Measurements from ENCODE around the gene STRBP.

Gene STRBP

DNA sequence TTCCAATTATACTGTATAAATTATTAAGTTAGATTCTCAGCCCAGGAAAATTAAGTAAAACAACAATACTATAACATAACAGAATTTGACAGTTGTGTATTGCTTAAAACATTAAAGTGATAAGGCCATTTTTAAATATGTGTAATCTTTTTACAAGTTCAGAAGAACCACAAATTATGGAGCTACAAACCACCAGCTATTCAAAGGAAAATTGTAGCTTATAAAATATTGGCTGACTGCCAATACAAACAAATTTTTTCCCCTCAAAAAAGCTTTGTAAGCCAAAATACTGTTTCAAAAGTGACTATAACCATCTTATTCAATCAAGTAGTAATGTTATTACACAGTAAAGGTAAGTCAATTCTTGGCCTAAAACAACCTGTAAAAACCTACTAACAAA, 21.9 kb downstream of the STRBP start:
- H3K27me3 ChIP-seq, result no peaks in the 10 kb centered on the region
- no peaks in the 10 kb centered on the region for H3K4me1 ChIP-seq
- no peak for DNase-seq
- no peaks in the 10 kb centered on the region for H3K9me3 ChIP-seq
- no peak overlapping the region for H3K27ac ChIP-seq
- intact Hi-C loops (cut with DNase I; ENCODE audit: low total_unique reads), result no loop called here
- TF ChIP-seq, protein P1, sequence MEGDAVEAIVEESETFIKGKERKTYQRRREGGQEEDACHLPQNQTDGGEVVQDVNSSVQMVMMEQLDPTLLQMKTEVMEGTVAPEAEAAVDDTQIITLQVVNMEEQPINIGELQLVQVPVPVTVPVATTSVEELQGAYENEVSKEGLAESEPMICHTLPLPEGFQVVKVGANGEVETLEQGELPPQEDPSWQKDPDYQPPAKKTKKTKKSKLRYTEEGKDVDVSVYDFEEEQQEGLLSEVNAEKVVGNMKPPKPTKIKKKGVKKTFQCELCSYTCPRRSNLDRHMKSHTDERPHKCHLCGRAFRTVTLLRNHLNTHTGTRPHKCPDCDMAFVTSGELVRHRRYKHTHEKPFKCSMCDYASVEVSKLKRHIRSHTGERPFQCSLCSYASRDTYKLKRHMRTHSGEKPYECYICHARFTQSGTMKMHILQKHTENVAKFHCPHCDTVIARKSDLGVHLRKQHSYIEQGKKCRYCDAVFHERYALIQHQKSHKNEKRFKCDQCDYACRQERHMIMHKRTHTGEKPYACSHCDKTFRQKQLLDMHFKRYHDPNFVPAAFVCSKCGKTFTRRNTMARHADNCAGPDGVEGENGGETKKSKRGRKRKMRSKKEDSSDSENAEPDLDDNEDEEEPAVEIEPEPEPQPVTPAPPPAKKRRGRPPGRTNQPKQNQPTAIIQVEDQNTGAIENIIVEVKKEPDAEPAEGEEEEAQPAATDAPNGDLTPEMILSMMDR (IDR thresholded peaks at IDR 0.05), result no peak
- no peaks in the 10 kb centered on the region for H3K36me3 ChIP-seq
- no peak overlapping the region for H3K4me3 ChIP-seq

DNA sequence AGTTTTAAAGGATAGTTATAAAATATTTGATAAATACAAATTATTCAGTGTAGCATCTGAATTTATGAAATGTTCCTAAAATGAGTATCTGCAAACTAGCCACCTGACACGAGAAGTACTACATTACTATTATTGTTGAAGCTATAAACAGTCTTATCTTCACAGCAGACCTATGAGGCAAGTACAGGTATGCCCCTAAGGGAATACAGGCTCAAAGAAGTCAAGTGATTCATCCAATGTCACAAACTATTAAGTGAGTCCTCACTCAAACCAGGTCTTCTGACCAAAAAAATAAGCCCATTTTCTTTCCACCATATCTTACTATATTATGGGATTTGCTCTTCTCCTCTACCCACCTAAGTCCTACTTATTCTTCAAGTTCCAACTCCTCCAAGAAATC, 28.7 kb downstream of the STRBP start:
- Histone ChIP-seq H3K4me3 (no peak overlapping the region), H3K36me3 (no peaks in the 10 kb centered on the region), H3K9me3 (no peaks in the 10 kb centered on the region), H3K4me1 (no peaks in the 10 kb centered on the region), H3K27ac (no peak overlapping the region), H3K27me3 (no peaks in the 10 kb centered on the region)
- TF ChIP-seq, protein P1 (IDR thresholded peaks at IDR 0.05), result no peak
- DNase-seq, result no peak
- intact Hi-C loops (cut with DNase I; ENCODE audit: low total_unique reads), result no loop called here

DNA sequence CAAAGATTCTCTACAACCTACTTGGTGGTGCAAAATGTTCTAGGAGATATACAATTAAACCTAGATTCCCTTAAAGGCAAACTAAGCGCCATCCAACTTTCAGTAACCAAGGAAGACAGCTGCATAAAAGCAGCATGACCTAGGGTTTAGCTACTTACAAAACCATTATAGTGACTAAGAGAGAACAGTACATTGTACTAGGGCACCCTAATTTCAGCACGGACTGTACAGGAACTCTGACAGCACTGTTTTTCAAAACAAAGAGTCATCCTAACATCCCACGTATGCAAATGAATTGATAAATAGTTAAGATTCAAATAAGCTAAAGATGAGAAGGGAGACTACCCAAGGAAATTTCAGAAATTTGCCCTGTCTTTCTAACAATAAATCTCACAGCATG, 30.0 kb downstream of the STRBP start:
- Histone ChIP-seq H3K27me3 (no peaks in the 10 kb centered on the region), H3K4me1 (no peaks in the 10 kb centered on the region), H3K9me3 (no peaks in the 10 kb centered on the region), H3K27ac (no peak overlapping the region), H3K4me3 (no peak overlapping the region), H3K36me3 (no peaks in the 10 kb centered on the region)
- DNase-seq, result no peak
- intact Hi-C loops (cut with DNase I; ENCODE audit: low total_unique reads), result no loop called here
- TF ChIP-seq, protein P1 (IDR thresholded peaks at IDR 0.05), result no peak

DNA sequence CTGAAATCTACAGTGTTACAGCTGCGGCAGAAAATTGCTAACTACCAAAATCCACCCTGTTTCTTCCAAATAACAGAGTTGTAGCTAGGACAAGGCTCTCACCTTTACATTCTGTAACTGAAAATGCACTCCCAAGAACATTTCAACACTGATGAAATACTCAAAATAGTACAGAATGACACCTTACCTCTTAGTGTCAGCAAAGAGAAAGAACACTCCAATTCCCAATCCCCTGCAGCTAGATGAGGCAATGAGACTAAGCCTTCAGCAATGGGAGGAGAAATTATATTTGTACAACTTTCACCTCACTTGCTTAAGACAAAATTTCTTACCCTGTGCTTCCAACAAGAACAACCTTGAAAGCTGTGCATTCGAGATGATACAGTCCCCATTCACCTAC, 31.2 kb downstream of the STRBP start:
- no peak for DNase-seq
- Histone ChIP-seq H3K36me3 (no peaks in the 10 kb centered on the region), H3K27me3 (no peaks in the 10 kb centered on the region), H3K9me3 (no peaks in the 10 kb centered on the region), H3K4me3 (no peak overlapping the region), H3K4me1 (no peaks in the 10 kb centered on the region), H3K27ac (no peak overlapping the region)
- intact Hi-C loops (cut with DNase I; ENCODE audit: low total_unique reads), result no loop called here
- TF ChIP-seq, protein P1 (IDR thresholded peaks at IDR 0.05), result no peak

DNA sequence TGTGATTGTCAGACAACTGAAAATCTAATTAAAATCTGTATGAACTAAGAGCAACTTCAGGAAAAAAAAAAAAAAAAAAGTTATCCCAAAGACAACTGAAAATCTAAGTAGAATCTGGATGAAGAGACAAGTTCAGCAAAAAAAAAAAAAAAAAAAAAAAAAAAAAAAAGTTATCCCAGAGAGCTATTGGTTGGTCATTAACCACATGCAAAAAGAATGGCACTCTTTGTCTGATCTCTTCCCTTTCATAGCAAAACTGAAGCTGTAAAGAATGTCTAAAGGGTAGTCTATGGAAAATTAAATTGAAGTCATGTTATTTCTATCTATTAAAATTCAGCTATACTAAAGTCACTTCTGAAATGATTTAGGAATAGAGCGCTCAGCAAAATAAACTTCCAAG, 32.9 kb downstream of the STRBP start:
- Histone ChIP-seq H3K4me1 (no peaks in the 10 kb centered on the region), H3K4me3 (no peak overlapping the region), H3K9me3 (no peaks in the 10 kb centered on the region), H3K27me3 (no peaks in the 10 kb centered on the region), H3K36me3 (no peaks in the 10 kb centered on the region), H3K27ac (no peak overlapping the region)
- TF ChIP-seq, protein P1 (IDR thresholded peaks at IDR 0.05), result no peak
- intact Hi-C loops (cut with DNase I; ENCODE audit: low total_unique reads), result no loop called here
- no peak for DNase-seq

DNA sequence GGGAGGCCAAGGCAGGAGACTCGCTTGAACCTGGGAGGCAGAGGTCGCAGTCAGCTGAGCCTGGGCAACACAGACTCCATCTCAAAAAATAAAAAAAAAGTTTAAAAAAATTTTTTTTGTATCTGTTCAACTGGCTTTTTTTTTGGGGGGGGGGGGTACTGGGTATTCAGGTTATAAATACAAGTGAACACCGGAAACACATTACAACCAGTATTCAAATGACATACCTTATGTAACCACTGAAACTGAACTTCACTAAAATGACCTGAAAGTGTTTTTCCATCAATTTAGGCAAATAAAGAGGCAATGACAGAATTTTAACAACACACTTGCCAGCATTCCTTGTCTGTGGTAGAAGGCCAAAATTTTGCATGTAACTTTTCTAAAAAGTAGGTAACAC, 33.5 kb downstream of the STRBP start:
- TF ChIP-seq, protein P1 (IDR thresholded peaks at IDR 0.05), result no peak
- DNase-seq, result no peak
- intact Hi-C loops (cut with DNase I; ENCODE audit: low total_unique reads), result no loop called here

More for the DNA sequence above, 33.5 kb downstream of the STRBP start:
- no peak overlapping the region for H3K4me3 ChIP-seq
- H3K27ac ChIP-seq, result no peak overlapping the region
- no peaks in the 10 kb centered on the region for H3K36me3 ChIP-seq
- H3K27me3 ChIP-seq, result no peaks in the 10 kb centered on the region
- H3K4me1 ChIP-seq, result no peaks in the 10 kb centered on the region
- no peaks in the 10 kb centered on the region for H3K9me3 ChIP-seq

Measured in tibial artery (tissue), 4 donors.